HS-27A (cell line): ENCODE measurements around the gene PTX4.
"Not testable (repeated sequence)": the region's sequence is repeated elsewhere in the genome, so short reads cannot be mapped to it uniquely, and the experiment has no call there.

Experiments used
- DNase-seq: peaks from one replicate; pipeline ENCODE4 v3.0.0-alpha.2; 2012; ENCODE audit warnings: low read depth, missing footprints

The PTX4 gene

DNA sequence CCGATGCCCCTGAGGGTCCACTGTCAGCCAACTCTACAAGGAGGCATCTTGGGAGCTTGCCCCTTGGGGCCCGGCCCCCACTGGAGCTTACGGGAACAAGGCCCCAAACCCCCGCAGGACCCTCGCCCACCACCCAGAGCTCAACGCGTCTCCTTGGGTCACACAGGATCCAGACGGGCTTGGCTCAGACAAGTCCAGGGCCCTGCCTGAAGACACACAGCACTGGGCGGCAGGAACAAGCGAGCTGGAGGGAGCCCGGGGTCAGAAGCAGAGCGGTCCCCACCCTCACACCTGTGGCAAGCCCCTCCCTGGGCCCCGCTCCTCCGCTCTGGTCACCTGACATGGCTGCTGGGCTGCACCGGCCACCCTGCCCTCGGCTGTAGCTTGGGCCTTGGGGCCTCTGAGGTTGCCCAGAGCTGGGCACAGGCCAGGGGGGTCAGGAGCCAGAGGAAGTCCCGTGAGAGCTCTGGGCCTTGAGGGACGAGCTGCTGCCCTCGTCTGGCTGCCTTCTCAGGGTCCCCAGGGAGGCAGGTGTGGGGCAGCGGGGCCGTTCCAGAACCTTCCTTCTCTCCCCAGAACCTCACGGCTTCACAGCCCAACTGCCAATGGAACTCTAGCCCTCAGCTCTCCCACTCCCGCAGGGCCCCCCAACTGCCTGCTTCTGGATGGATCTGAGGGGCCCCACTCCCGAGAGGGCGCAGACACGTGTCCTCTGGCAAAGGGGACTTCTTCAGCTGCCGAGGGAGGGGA is 44.6 kb downstream of the PTX4 start, which contains the start of gene CCDC154:
Gene CCDC154 (minus strand): TSS at position 577 of the 750 bp plus-strand sequence. CDS start 234 bp downstream, at position 343.
- no peak for DNase-seq

DNA sequence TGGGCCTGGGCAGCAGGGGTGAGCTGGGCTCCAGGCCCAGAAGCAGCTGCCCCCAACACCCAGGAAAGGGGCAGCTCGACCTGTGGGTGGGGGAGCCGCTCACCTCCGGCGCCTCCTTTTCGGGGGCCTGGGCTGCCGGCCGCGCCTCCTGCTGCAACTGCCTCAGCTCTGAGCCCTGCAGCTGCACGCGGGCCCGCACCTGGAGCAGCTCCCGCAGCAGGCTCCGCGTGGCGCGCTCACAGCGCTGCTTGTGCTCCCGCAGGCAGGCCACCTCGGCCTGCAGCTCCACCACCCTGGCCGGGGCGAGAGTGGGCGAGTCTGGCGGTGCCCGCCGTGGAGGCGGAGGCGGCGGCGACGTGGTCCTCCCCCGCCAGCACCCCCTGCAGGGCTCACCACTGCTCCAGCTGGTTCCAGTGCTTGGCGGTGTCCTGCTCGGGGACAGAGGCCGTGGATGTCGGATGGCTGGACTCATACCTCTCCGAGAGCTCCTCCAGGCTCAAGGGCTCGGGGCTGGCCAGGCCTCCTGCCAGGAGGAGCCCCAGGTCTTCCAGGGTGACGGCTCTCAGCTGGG is 45.3 kb downstream of the PTX4 start:
- no peak for DNase-seq

DNA sequence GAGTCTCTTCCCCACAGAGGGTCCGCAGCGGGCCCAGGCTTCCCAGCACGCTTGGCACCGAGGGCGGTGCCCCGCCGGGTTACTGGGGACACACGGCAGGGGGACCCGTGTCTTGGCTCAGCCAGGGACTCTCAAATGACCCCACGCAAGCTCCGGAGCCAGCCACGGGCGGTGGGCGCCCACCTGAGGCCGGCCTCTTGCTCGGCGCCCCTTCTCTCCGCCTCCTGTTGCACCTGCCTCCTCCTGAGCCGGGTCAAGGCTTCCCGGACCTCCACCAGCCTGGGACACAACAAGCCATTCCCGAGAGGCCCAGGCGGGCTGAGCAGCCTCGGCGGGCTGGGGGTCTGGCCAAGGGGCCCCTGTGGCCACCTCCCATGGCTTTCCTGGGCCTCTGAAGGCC is 46.0 kb downstream of the PTX4 start:
- no peak for DNase-seq

GRCh38 chr16:1441391-1441829 is 47.3 kb downstream of the PTX4 start:
- no peak for DNase-seq

GRCh38 chr16:1439699-1440074 is 49.1 kb downstream of the PTX4 start:
- not testable (repeated sequence) for DNase-seq

- DNase-seq = no peak
These were observed 49.6 kb downstream of the PTX4 start for GRCh38 chr16:1439058-1439698.

GRCh38 chr16:1438229-1439057 is 50.3 kb downstream of the PTX4 start:
- no peak for DNase-seq

DNA sequence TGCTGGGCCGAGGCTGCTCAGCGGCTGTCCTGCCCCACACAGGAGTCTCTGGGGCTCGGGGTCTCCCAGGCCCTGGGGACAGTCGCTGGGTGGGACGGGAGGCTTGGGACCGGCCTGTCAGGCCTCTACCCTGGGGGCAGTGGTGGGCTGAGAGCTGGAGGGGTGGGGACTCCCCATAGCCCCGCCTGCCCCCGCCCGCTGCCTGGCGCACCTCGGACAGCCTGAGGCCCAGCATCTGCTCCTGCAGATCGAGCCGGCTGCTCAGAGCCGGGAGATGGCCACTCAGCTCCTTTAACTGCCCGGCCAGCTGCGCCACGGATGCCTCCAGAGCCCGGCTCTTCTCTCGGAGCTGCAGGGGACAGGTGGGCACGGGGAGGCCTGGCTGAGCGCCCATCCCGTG is 51.1 kb downstream of the PTX4 start:
- no peak for DNase-seq

GRCh38 chr16:1436731-1437355 is 51.9 kb downstream of the PTX4 start:
- no peak for DNase-seq

- DNase-seq = no peak
These were observed 52.6 kb downstream of the PTX4 start for GRCh38 chr16:1435921-1436697.
